ENCODE results near the gene HPCAL1. TPM values are rescaled to one million over a fixed set of nuclear protein-coding genes. Genes with fewer than 3 reads are reported as not detected.

The HPCAL1 gene
- total RNA-seq, 2 donors from 2014 or later, result 27.2 to 27.4 TPM

GRCh38 chr2:10390369-10390801, 87.7 kb downstream of the HPCAL1 start:
- ATAC-seq, result no peak
- no peak for DNase-seq
- intact Hi-C loops (cut with DNase I), result no loop called here

- ATAC-seq (no peak), DNase-seq (no peak)
- intact Hi-C loops (cut with DNase I), result no loop called here
Observed at GRCh38 chr2:10392100-10392499, 89.4 kb downstream of the HPCAL1 start.

GRCh38 chr2:10392548-10392947, 89.8 kb downstream of the HPCAL1 start:
- intact Hi-C loops (cut with DNase I), result no loop called here
- DNase-seq (no peak), ATAC-seq (no peak)

- DNase-seq, result no peak
- ATAC-seq, result no peak
- intact Hi-C loops (cut with DNase I), result no loop called here
Observed at GRCh38 chr2:10392951-10393639, 90.4 kb downstream of the HPCAL1 start.

- intact Hi-C loops (cut with DNase I), result no loop called here
- ATAC-seq (no peak), DNase-seq (no peak)
Observed at GRCh38 chr2:10393640-10393982, 90.9 kb downstream of the HPCAL1 start.

- intact Hi-C loops (cut with DNase I), result no loop called here
- no peak for ATAC-seq
- DNase-seq, result no peak
Observed at GRCh38 chr2:10395893-10396292, 93.2 kb downstream of the HPCAL1 start.

GRCh38 chr2:10396464-10396863, 93.8 kb downstream of the HPCAL1 start:
- intact Hi-C loops (cut with DNase I), result no loop called here
- DNase-seq (no peak), ATAC-seq (no peak)

GRCh38 chr2:10397297-10397875, 94.7 kb downstream of the HPCAL1 start:
- intact Hi-C loops (cut with DNase I), result no loop called here
- no peak for ATAC-seq
- no peak for DNase-seq

GRCh38 chr2:10397878-10398277, 95.2 kb downstream of the HPCAL1 start:
- intact Hi-C loops (cut with DNase I), result no loop called here

GRCh38 chr2:10398496-10398895, 95.8 kb downstream of the HPCAL1 start:
- intact Hi-C loops (cut with DNase I), result no loop called here
- DNase-seq, result peak; percentile 63
- peak in 1 of 2 donors; percentile 40 for ATAC-seq

More at GRCh38 chr2:10397878-10398277, 95.2 kb downstream of the HPCAL1 start:
- ATAC-seq (no peak), DNase-seq (no peak)

GRCh38 chr2:10399358-10399757, 96.7 kb downstream of the HPCAL1 start:
- no peak for ATAC-seq
- no peak for DNase-seq
- intact Hi-C loops (cut with DNase I), result no loop called here

GRCh38 chr2:10400002-10400401, 97.3 kb downstream of the HPCAL1 start:
- intact Hi-C loops (cut with DNase I), result no loop called here
- no peak for ATAC-seq
- DNase-seq, result no peak

GRCh38 chr2:10400568-10400977, 97.9 kb downstream of the HPCAL1 start:
- peak; percentile 53 for DNase-seq
- intact Hi-C loops (cut with DNase I), result no loop called here
- peak; percentile 23 to 31 for ATAC-seq

GRCh38 chr2:10400978-10401951, 98.6 kb downstream of the HPCAL1 start:
- ATAC-seq, result no peak
- DNase-seq, result no peak

GRCh38 chr2:10402062-10402585, 99.4 kb downstream of the HPCAL1 start:
- intact Hi-C loops (cut with DNase I), result no loop called here
- no peak for DNase-seq
- ATAC-seq, result no peak

More at GRCh38 chr2:10400978-10401951, 98.6 kb downstream of the HPCAL1 start:
- intact Hi-C loops (cut with DNase I), result no loop called here

GRCh38 chr2:10402653-10403215, 100.0 kb downstream of the HPCAL1 start:
- ATAC-seq (no peak), DNase-seq (no peak)
- intact Hi-C loops (cut with DNase I), result no loop called here

GRCh38 chr2:10404324-10405143, 101.8 kb downstream of the HPCAL1 start:
- DNase-seq, result no peak
- peak in 1 of 2 donors; percentile 27 for ATAC-seq
- intact Hi-C loops (cut with DNase I), result loop anchor here (5.0 kb wide), 2 partner anchors 77 to 102 kb away; partner anchors contain the start of gene HPCAL1 (in 1 of the 2)

- DNase-seq (peak; percentile 48), ATAC-seq (peak; percentile 54 to 78)
- intact Hi-C loops (cut with DNase I), result loop anchor here (5.0 kb wide), 2 partner anchors 78 to 103 kb away; partner anchors contain the start of gene HPCAL1 (in 1 of the 2)
Observed at GRCh38 chr2:10405448-10405847, 102.7 kb downstream of the HPCAL1 start.

Data from left cardiac atrium (tissue), 4 donors.